GM18861 (cell line): ENCODE data around the gene CCDC191.

Experiments
- ATAC-seq: cut with Tn5 transposase; IDR thresholded peaks from one replicate; pipeline ENCODE4 v1.9.1; 2021; ENCODE audit not compliant: unreplicated experiment

The CCDC191 gene

GRCh38 chr3:113977822-113978221, 78.5 kb downstream of the CCDC191 start:
- ATAC-seq, result no peak

DNA sequence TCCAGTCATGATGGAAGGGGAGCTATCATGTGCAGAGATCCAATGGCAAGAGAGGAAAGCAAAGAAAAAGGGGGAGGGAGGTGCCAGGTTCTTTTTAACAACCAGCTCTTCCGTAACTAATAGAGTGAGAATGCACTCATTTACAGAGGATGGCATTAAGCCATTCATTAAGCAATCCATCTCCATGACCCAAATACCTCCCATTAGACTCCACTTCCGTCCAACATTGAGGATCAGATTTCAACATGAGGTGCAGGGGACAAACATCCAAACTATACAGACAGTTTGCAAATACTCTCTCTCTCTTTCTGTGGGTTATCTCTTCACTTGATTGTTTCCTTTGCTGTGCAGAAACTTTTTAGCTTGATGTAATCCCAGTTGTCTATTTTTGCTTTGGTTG, 87.3 kb downstream of the CCDC191 start:
- no peak for ATAC-seq

- no peak for ATAC-seq
Measured at GRCh38 chr3:113966172-113966571, 90.2 kb downstream of the CCDC191 start.

DNA sequence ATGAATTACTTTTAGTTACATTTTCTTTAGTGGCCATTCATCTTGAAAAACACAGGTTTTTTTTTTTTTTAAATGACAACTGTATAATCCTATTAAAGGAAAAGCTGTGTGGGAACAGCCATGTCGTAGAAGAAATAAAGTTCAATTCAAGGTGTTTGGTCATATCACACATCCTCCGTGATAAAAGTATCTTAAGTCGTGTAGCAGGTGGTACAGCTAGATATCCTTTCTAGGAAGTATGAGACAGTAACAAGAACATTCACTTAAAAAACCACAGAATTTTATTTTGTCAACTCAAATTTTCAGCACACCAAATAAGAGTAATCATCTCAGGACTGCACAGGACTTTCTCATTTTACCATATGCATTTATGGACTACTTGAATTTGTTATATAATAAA, 92.4 kb downstream of the CCDC191 start:
- ATAC-seq, result no peak

- no peak for ATAC-seq
Measured at GRCh38 chr3:113954091-113954685, 102.1 kb downstream of the CCDC191 start.

DNA sequence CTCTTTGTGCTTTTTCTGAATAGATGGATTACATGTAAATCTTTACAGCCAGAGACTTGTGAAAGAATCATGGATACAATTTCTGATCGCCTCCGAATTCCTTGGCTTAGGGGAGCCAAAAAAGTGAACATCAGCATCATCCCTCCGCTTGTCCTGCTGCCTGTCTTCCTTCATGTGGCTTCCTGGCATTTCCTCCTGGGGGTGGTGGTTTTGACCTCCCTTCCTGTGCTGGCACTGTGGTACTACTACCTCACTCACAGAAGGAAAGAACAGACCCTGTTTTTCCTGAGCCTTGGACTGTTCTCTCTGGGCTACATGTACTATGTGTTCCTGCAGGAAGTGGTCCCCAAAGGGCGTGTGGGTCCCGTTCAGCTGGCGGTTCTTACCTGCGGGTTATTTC, 102.6 kb downstream of the CCDC191 start:
- no peak for ATAC-seq

DNA sequence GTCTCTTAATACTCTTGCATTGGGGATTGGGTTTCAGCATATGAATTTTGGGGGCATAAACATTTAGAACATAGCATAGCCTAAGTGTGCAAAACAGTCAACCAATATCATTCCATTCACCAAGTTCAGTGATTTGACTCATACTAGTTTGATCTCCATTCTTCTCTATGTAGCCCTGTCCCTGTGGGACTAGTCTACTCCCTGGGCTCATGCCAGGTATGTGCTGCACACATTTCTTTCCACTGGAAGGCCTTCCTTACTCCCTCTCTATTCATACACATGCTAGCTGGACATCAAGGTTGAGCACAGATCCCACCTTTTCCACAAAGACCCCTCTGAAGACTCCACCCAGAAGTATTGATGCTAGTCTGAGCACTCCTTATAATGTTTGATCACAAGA, 103.4 kb downstream of the CCDC191 start:
- no peak for ATAC-seq

GRCh38 chr3:113948015-113948917, 108.1 kb downstream of the CCDC191 start:
- ATAC-seq, result peak; percentile 46

- peak; percentile 74 for ATAC-seq
Measured at GRCh38 chr3:113947372-113948014, 108.8 kb downstream of the CCDC191 start, which contains the start of gene ZDHHC23. Gene ZDHHC23 (plus strand): TSS chr3:113948013. CDS start chr3:113948803, 790 bp downstream.

- no peak for ATAC-seq
Measured at GRCh38 chr3:113946831-113947230, 109.5 kb downstream of the CCDC191 start.

- ATAC-seq, result no peak
Measured at GRCh38 chr3:113927556-113927955, 128.8 kb downstream of the CCDC191 start.

DNA sequence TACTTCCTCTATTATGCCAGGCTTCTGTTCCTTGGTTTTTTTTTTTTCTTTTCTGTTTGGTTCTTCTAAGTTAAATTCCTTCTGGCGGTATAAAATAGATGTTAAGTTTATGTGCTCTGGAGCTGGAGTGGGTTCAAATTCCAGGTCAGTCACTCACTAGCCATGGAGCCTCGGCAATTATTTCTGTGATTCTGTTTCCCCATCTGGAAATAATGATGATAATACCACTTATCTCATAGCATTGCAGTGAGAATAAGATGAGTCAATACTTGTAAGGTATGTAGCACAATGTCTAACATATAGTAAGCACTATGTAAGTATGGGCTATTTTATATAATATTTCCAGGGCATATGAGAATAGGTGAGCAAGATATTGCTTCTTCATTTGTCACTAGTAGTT, 141.7 kb downstream of the CCDC191 start:
- ATAC-seq, result no peak
